Hepatocyte (in vitro differentiated cells): ENCODE data around the gene SP140L. TPM values are rescaled to one million over a fixed set of nuclear protein-coding genes. Genes with fewer than 3 reads are reported as not detected.
"Not testable (repeated sequence)": the region's sequence is repeated elsewhere in the genome, so short reads cannot be mapped to it uniquely, and the experiment has no call there.

Source experiments
- DNase-seq: peaks from one replicate; pipeline ENCODE4 v3.0.0-alpha.2; 2016; ENCODE audit warnings: low spot score
- H2AFZ ChIP-seq: fragments of 200-600 bp; sonication (generic); 2 replicates; pipeline ENCODE4 v1.6.0; 2016; ENCODE audit warnings: antibody characterized with exemption, mild to moderate bottlenecking
- H3K27ac ChIP-seq: fragments of 200-600 bp; sonication (generic); 2 replicates; pipeline ENCODE4 v1.5.1; 2016; ENCODE audit warnings: mild to moderate bottlenecking
- H3K27me3 ChIP-seq: fragments of 200-600 bp; sonication (generic); 2 replicates; pipeline ENCODE4 v1.6.1; 2016
- H3K36me3 ChIP-seq: fragments of 200-600 bp; sonication (generic); replicated peaks from 2 replicates; pipeline ENCODE4 v1.5.1; 2016; ENCODE audit warnings: low read depth; ENCODE audit not compliant: insufficient read depth
- H3K4me1 ChIP-seq: fragments of 200-600 bp; sonication (generic); 2 replicates; pipeline ENCODE4 v1.5.1; 2016; ENCODE audit warnings: mild to moderate bottlenecking, moderate library complexity; ENCODE audit not compliant: insufficient read depth
- H3K4me2 ChIP-seq: fragments of 200-600 bp; sonication (generic); 2 replicates; pipeline ENCODE4 v1.6.0; 2016
- H3K4me3 ChIP-seq: fragments of 200-600 bp; sonication (generic); 2 replicates; pipeline ENCODE4 v1.5.1; 2016; ENCODE audit warnings: mild to moderate bottlenecking
- H3K79me2 ChIP-seq: fragments of 200-600 bp; sonication (generic); 2 replicates; pipeline ENCODE4 v1.6.0; 2017; ENCODE audit warnings: mild to moderate bottlenecking
- H3K9me2 ChIP-seq: fragments of 200-600 bp; sonication (generic); replicated peaks from 2 replicates; pipeline ENCODE4 v1.6.0; 2017; ENCODE audit warnings: mild to moderate bottlenecking; ENCODE audit not compliant: insufficient read depth
- H3K9me3 ChIP-seq: fragments of 200-600 bp; sonication (generic); 2 replicates; pipeline ENCODE4 v1.5.1; 2016; ENCODE audit warnings: low read depth, mild to moderate bottlenecking
- H4K20me1 ChIP-seq: fragments of 200-600 bp; sonication (generic); 2 replicates; pipeline ENCODE4 v1.6.0; 2016; ENCODE audit warnings: mild to moderate bottlenecking; ENCODE audit not compliant: insufficient read depth, poor library complexity, severe bottlenecking
- EZH2 ChIP-seq: fragments of 200-600 bp; sonication (generic); IDR thresholded peaks from 2 replicates; pipeline ENCODE4 v1.6.1; 2016; ENCODE audit warnings: antibody characterized with exemption, mild to moderate bottlenecking, borderline replicate concordance
- EZH2phosphoT487 ChIP-seq: fragments of 200-600 bp; sonication (generic); IDR thresholded peaks from one replicate; pipeline ENCODE4 v1.6.1; 2018; ENCODE audit warnings: antibody characterized with exemption, mild to moderate bottlenecking, low read depth, moderate library complexity; ENCODE audit not compliant: unreplicated experiment, severe bottlenecking
- WGBS: methylation state at CpG from one replicate; pipeline ENCODE4 v1.1.6; 2016; ENCODE audit warnings: low lambda C conversion rate; ENCODE audit errors: missing lambda C conversion rate; 5-methylcytosine and 5-hydroxymethylcytosine counted together
- polyA plus RNA-seq: library from polyadenylated mRNA; unstranded; fragments of >200 nt; fragmentation: Nextera tagmentation; extraction: Ambion mirVana; gene quantifications from 2 replicates; pipeline ENCODE4 v1.2.1, GENCODE V29; 2016
- total RNA-seq: library from RNA; depleted of rRNA; stranded (reverse); fragments of >200 nt; gene quantifications from 2 replicates; pipeline ENCODE4 v1.2.3, GENCODE V29; 2014
- TF ChIP-seq, protein P1 (sequence below): fragments of 200-600 bp; sonication (generic); IDR thresholded peaks from 2 replicates; pipeline ENCODE4 v1.5.1; 2016; ENCODE audit warnings: antibody characterized with exemption, mild to moderate bottlenecking; ENCODE audit not compliant: poor library complexity

SP140L gene
- total and polyA plus RNA-seq, 2 experiments from 2014 or later = 7.1 to 8.1 TPM

DNA sequence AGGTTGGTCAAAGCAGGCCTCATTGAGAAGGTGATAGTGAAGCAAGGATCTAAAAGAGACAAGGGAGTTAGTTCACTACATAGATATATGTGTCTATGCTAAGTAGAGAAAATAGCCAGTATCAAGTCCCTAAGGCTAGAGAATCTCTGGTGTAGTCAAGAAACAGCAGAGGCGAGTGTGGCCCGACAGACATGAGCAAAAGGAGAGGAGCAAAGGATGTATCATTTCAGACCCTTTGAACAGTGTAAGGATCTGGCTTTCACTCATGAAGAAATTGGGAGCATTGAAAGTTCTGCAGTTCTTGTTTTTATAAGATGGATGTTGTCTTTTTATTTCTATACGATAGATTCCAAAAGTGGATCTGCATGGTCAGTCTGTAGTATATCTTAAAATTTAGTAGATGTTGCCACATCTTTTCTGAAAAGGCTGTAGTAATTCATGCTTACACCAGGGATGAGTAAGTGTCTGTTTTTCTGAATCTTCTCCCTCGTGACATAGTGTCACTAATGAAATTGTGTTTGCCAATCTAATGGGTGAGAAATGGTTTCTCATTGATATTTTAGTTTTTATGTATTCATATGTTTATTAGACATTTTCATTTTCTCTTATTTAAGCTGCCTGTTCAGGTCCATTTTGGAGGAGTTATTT, 107.8 kb downstream of the SP140L start:
- H3K27me3 ChIP-seq = no peaks in the 10 kb centered on the region
- peaks cover 3% of the 10 kb centered on the region for H3K79me2 ChIP-seq
- H3K4me3 ChIP-seq = no peak overlapping the region
- no peak for DNase-seq
- TF ChIP-seq, protein P1, sequence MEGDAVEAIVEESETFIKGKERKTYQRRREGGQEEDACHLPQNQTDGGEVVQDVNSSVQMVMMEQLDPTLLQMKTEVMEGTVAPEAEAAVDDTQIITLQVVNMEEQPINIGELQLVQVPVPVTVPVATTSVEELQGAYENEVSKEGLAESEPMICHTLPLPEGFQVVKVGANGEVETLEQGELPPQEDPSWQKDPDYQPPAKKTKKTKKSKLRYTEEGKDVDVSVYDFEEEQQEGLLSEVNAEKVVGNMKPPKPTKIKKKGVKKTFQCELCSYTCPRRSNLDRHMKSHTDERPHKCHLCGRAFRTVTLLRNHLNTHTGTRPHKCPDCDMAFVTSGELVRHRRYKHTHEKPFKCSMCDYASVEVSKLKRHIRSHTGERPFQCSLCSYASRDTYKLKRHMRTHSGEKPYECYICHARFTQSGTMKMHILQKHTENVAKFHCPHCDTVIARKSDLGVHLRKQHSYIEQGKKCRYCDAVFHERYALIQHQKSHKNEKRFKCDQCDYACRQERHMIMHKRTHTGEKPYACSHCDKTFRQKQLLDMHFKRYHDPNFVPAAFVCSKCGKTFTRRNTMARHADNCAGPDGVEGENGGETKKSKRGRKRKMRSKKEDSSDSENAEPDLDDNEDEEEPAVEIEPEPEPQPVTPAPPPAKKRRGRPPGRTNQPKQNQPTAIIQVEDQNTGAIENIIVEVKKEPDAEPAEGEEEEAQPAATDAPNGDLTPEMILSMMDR = no peak
- no peak for TF ChIP-seq EZH2
- no peak for TF ChIP-seq EZH2phosphoT487
- H3K36me3 ChIP-seq = no peaks in the 10 kb centered on the region
- no peak overlapping the region for H2AFZ ChIP-seq
- no peaks in the 10 kb centered on the region for H4K20me1 ChIP-seq
- peaks cover 12% of the 10 kb centered on the region for H3K9me3 ChIP-seq
- no peak overlapping the region for H3K27ac ChIP-seq
- WGBS = 80% methylated on average over 4 of the region's 4 CpGs
- no peaks in the 10 kb centered on the region for H3K4me1 ChIP-seq
- no peak overlapping the region for H3K4me2 ChIP-seq
- no peaks in the 10 kb centered on the region for H3K9me2 ChIP-seq

DNA sequence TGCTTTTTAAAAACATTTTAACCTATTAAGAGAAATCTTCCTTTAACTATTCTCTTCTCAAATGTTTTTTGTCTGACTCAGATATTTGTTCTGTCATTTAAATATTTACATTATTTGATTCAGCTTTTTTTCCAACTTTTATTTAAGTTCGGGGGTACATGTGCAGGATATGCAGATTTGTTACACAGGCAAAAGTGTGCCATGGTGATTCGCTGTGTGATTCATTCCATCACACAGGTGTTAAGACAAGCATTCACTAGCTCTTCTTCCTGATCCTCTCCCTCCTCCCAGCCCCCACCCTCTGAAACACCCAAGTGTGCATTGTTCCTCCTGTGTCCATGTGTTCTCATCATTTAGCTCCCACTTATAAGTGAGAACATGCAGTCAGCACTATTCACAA, 108.4 kb downstream of the SP140L start:
- H3K9me3 ChIP-seq = peaks cover 12% of the 10 kb centered on the region
- H3K4me2 ChIP-seq = no peak overlapping the region
- H3K27ac ChIP-seq = no peak overlapping the region
- no peak overlapping the region for H2AFZ ChIP-seq
- H3K36me3 ChIP-seq = no peaks in the 10 kb centered on the region
- no peaks in the 10 kb centered on the region for H3K4me1 ChIP-seq
- no peaks in the 10 kb centered on the region for H3K27me3 ChIP-seq
- H3K79me2 ChIP-seq = no peaks in the 10 kb centered on the region
- H4K20me1 ChIP-seq = no peaks in the 10 kb centered on the region
- H3K9me2 ChIP-seq = no peaks in the 10 kb centered on the region
- TF ChIP-seq, protein P1 = no peak
- WGBS = 93% methylated on average over 2 of the region's 2 CpGs
- no peak for DNase-seq
- H3K4me3 ChIP-seq = no peak overlapping the region

- H3K4me2 ChIP-seq, H3K4me3 ChIP-seq, H3K9me2 ChIP-seq, H3K27ac ChIP-seq, H3K36me3 ChIP-seq, H3K27me3 ChIP-seq, DNase-seq, H3K4me1 ChIP-seq, H3K9me3 ChIP-seq, H2AFZ ChIP-seq, H3K79me2 ChIP-seq, H4K20me1 ChIP-seq: not testable (repeated sequence)
Measured at GRCh38 chr2:230439121-230439520, 112.1 kb downstream of the SP140L start.

GRCh38 chr2:230439590-230439989, 112.6 kb downstream of the SP140L start:
- 55% methylated on average over 2 of the region's 2 CpGs for WGBS
- Histone ChIP-seq H4K20me1 (no peaks in the 10 kb centered on the region), H3K4me3 (no peak overlapping the region), H3K36me3 (no peaks in the 10 kb centered on the region), H3K9me3 (peaks cover 4% of the 10 kb centered on the region), H2AFZ (no peak overlapping the region), H3K4me2 (no peak overlapping the region), H3K4me1 (no peaks in the 10 kb centered on the region), H3K9me2 (no peaks in the 10 kb centered on the region), H3K27me3 (no peaks in the 10 kb centered on the region), H3K79me2 (no peaks in the 10 kb centered on the region), H3K27ac (no peak overlapping the region)
- no peak for TF ChIP-seq EZH2
- no peak for TF ChIP-seq EZH2phosphoT487
- TF ChIP-seq, protein P1 = no peak
- no peak for DNase-seq
